ENCODE data around the gene AURKAIP1.
A peak's percentile ranks its signal among the peaks of the same experiment; 100 is the strongest.
"Not testable (repeated sequence)": the region's sequence is repeated elsewhere in the genome, so short reads cannot be mapped to it uniquely, and the experiment has no call there.

Gene AURKAIP1

DNA sequence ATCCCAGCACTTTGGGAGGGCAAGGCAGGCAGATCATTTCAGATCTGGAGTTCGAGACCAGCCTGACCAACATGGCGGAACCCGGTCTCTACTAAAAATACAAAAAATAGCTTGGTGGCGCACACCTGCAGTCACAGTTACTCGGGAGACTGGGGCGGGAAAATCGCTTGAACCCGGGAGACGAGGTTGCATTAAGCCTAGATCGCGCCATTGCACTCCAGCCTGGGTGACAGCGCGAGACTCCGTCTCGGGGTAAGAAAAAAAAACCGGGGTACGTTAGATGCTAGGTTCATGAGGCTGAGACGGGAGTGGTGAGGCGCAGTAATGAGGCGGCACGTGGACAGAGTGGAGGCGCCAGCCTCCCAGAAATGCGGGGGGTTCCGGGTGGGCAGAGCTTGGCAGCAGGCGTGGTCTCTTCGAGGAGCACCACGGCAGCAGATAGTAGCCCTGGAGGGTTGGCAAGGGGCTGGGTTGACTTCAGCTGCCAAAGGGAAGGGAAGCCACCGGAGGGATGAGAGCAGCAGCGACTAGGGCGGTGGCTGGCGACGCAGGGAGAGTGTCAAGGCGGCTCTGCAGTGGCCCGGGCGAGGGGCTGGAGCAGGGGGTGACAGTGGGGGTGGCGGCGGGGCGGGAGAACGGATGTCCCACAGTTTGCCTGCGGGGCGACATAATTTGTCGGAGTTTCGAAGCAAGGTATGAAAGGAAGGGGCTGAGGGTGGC is 31.3 kb upstream of the AURKAIP1 start:
- DNase-seq: peak; percentile 21

DNA sequence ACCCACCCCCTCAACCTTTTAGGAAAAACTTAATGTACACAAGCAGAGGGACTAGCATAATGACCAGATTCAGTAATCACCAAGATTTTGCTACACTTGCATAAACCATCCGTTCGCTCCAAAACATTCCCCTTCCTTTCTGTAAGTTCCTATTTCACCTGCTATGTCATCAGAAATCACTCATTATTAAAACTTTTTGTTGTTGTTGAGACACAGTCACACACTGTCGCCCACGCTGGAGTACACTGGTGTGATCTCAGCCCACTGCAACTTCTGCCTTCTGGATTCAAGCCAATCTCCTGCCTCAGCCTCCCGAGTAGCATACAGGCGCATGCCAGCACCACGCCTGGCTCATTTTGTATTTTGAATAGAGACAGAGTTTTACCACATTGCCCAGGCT is 28.6 kb upstream of the AURKAIP1 start:
- no peak for DNase-seq

DNA sequence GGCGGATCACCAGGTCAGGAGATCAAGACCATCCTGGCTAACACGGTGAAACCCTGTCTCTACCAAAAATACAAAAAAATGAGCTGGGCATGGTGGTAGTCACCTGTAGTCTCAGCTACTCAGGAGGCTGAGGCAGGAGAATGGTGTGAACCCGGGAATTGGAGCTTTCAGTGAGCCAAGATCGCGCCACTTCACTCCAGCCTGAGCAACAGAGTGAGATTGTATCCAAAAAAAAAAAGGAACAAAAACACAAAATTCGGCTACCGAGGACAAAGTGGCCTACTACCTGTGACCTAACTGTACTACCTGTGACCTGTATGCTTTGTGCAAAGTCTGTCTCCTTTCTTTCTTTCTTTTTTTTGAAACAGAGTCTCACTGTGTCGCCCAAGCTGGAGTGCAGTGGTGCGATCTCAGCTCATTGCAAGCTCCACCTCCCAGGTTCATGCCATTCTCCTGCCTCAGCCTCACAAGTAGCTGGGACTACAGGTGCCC is 27.9 kb upstream of the AURKAIP1 start:
- not testable (repeated sequence) for DNase-seq

DNA sequence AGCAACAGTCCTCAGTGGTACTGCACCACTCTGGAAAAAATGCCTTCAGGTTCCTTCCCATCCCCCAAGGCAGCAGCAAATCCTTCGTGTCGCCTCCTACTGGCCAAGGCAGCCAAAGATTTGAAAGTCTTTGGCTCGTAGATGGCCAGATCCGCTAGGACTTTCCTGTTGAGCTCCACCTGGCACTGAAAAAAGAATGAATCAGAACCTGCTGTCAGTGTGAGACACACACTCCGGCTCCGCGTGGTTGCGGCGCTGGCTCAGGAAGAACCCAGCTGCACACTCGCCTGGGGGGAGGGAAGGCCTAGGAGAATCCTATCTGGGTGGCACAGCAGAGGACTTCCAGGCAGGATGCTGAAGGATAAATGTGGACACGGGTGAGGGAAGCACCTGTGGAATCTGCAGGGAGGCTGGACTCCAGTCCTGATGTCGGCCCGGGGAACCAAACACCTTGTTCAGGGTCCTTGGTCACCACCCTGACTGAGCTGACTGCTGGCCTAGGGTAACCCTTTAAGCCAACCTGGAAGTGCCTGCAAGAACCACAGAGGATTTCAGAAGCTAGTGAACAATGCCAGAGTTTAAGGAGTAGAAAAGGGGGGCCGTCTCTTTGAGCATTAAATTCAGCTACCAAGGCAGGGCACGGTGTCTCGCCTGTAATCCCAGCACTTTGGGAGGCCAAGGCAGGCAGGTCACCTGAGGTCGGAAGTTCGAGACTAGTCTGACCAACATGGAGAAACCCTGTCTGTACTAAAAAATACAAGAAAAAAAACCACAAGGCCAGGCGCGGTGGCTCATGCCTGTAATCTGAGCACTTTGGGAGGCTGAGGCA is 27.3 kb upstream of the AURKAIP1 start:
- DNase-seq: peak; percentile 44

DNA sequence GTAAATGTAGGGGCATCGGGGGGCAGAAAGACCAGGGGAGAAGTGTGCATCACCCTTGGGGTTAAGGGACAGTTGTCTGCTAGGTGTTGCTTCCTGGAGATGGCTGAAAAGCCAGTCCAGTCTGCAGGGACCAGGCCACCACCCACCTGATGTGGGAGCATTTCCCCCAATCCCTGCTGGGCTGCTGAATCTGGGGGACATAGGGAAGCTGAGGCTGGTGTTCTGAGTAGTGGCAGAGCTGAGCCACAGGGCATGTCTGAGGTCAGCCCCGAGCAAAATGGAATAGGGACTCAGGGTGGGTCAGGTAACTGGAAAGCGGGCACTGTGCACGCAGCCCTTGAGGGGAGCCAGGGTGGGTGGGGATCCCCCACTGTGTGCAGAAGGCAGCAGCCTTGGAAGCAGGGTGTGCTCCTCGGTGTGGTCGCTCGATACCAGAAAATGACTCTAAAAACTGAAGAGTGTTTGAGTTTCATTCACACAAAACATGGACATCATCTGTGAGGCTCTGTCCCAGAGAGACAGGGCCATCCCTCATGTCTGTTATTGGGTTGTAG is 26.5 kb upstream of the AURKAIP1 start:
- no peak for DNase-seq

DNA sequence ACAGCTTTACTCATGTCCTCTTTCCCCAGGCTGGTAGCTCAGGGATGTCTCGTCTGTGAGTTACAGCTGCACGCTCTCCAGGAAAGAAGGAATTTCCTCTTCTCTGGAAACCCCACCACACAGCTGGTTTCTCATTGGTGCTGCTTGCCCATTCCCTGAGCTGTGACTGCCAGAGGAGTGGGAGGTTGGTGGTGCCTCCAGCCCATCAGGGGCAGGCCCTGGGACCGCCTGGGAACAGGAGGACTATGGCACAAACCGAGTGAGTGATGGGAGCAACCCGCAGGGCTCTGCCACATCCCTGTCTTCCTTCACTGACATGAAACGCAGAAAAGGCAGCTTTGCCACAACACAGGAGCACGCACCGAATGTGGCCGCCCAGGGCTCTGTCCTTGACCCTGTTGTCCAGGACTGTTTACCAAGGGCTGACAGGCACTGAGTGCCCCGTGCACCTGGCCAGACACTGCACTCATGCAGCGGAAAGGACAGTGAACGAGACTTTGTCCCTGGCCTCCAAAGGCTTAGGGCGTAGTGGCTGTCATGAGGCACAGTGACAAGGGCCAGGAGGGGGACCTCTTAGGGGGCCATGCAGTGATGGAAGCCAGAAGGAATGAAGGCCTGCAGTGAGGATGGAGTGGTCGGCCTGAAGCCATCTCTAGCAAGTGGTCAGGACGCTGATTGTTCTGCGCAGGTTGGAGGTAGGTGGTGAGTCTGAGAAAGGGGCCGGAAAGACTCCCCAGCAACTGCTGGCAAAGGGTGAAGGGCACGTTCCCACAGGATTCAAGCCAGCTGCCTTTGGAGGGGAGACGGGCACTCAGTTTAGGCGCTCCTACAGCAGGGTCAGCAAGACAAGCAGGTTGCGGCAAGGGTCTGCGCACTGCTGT is 25.8 kb upstream of the AURKAIP1 start:
- no peak for DNase-seq

DNA sequence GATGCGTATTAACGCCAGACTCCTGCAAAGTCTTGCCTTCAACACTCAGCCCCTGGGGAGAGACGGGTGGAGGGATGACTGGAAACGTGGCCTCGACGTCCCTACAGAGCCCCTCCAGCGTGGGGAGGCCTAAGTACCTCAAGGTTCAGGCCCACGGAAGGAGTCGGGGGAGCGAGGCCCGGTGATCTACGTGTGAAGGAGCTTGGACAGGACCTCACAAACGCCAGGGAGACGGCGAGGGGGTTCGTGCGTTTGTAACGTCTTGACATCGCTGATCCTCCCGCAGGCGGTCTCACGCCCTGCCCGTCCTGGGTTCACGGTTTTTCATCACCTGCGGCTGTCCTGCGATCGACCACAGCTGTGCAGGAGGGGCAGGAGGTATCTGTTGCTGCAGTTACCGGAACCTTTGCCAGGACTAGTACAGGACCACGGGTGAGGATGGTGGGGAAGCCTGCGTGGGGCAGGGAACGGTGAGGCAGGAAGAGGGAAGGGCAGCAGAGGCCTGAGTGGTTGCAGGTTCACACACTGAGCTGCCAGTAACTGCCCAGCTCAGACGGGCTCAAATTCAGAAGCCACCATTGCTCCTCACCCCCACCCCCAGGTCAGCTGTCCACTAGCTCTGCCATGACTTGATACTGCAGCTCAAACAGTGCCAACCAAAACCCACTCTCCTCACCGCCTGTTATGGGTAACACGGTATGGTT is 25.0 kb upstream of the AURKAIP1 start:
- DNase-seq: no peak

DNA sequence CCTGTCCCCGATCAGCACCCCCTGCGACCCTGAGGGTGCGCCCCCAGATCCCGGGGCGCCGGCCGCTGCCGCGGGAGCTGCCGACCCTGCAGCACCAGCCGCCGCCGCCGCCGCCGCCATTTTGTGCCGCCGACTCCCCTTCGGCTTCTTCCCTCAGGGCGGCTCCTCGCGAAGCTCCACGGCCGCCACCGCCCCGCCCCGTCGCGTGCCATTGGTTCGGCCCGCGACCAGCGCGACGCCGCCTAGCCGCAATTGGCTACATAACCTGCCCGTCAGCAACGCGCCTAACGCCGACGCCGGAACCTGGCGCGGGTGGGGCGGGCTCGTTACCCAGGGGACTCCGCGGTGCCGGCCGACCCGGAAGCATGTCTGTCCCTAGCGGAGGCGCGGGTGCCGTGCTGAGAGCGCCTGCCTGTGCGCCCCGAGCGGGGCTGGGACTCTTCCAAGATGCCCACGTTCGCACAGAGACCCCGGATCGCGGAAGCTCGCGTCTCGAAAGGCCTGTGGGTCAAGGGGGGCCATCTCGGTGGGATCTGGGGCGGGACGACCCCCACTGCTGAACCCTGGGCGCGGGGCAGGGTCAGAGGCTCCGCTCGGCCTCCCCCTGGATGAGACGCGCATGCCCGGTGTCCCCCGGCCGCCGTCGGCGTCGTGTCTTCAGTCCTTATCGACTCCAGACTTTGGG is 24.3 kb upstream of the AURKAIP1 start, which contains the start of gene CCNL2:
CCNL2 (minus strand) TSS at position 149 of the 685 bp plus-strand sequence; CDS start at position 120, 29 bp downstream.
- DNase-seq: peak; percentile 99

DNA sequence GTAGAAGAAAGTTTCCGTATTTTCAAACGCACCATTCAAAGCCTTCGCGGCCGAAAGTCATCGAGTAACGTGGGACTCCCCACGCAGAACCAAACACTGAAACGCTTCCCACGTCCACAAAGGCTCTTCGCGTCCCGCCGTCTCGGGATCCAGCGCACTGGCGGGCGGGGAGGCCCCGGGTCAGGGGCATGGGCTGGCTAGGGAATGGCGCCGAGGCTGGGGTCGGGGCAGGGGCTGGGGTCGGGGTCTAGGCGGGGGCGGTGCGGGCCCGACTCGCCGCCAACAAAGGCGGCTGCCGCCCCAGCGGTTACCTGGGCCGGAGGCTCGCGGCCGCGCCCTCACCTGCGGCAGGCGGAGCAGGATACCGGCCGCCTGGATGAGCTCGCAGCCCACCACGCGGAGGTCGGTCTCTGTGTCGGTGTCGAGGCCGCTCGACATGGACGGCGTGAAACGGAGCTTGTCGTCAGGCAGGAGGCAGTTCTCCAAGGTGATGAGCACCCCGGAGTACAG is 23.7 kb upstream of the AURKAIP1 start:
- DNase-seq: no peak

DNA sequence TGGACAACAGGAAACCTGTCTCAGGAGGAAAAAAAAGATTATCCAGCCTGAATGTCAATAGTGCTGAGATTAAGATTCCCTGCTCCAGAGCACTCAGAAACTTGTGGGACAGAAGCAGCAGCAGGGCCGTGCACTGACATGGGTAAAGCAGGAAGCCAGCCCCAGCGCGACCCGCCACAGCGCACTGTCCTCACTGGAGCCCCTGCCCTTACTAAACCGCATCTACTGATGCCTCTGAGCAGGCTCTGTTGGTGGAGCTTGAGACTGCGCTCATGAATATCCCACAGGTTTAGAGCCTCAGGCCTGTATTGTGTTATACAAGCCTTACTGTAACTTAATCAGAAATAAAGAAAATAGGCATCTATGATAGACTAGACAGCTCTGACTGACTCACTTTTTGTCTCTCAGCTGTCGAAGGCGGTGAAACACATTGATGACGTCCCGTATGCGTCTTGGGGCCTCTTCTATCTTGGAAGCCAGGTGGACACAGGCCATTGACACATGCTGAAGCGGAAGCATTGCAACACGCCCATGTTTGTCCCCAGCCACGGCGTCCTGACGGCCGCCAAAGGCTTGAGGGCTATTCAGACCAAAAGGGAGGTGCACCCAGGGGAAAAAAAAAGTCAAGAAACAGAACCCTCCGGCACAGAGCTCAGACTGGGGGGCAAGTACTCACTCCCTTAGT is 23.0 kb upstream of the AURKAIP1 start:
- no peak for DNase-seq

DNA sequence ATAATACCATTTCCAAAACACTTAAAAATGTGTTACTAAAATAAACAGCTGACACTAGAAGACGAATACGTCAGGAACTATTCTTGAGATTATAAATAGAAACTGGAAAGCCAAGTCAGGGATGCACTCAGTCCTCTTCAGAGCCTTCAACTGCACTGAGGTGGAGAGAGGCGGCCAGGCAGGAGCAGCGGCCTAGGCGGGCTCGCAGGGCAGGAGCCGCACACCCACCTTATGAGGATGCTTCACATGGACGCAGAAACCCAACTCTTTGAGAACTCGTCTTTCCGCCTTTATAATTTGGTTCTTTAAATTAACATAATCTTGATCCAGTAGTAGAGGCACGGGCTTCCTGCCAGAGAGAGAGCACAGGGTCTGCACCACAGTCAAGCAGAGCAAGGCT is 20.2 kb upstream of the AURKAIP1 start:
- no peak for DNase-seq

DNA sequence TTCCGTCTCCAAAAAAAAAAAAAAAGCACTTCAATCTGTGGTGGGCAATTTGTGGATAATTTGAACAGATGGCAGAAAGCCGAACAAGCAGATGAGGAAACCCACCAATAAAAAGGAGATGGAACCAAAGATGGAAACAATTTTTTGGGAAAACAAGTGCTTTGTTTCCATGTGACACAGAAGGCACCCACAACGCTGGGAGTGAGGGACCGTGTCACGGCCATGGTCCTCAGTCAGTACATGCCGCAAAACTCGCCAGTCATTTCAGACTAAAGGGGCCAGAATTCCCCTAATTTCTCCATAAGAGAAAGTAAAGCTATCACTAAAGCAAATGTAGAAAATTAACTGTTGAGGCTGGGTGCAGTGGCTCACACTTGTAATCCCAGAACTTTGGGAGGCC is 19.1 kb upstream of the AURKAIP1 start:
- no peak for DNase-seq

DNA sequence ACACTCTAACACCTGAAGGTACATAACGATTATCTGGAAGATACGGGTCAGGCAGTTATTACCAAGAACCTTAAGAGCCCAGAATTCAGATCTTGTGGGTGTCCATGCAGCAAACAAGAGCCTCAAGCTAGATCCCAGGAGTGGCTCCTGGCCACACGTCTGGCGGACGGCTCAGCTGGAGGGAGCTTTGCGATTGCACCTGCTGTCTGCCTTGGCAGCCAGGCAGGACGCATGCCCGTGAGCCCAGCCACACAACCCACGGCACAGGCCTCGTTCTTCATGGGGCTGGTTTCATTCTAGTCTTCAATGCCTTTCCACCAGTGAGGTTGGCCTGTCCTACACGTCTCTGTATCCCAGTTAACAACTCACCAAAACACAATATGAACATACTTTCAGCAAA is 18.4 kb upstream of the AURKAIP1 start:
- DNase-seq: no peak

DNA sequence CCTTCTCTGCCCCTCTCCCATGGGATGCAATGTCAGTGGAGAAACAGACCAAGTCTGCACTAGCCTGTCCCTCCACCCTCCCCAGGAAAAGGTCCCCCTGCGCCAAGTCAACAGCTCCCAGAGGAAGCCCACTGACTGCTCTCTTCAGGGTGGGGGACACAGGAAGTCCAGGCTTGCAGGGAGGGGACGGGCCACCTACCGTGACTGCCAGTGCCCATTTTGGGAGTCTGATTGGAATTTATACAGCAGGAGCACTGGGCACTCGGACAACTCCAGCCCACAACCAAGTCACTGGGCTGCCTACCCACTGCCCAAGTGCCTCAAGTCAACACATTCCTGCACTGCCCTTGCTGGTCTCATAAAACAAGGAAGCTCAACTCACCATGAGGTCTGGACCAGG is 18.0 kb upstream of the AURKAIP1 start:
- DNase-seq: no peak

DNA sequence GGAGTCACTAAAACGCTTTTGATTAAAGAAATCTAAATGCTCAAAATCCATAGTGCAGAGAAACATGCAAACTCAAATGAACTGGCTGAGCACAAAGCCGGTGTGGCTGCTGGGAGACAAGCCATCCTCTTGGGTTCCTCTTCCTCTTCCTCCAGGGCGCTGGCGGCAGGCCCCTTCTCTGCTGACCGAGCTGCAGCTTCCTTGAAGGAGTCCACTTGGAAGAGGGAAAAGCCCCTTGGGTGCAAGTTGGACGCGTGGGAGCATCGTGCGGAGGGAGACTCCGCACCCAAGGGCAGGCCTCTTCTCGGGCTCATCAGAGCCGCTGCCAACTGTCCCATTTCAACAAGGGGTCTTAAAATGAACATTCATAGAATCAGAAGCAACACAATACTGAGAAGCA is 16.2 kb upstream of the AURKAIP1 start:
- DNase-seq: no peak

DNA sequence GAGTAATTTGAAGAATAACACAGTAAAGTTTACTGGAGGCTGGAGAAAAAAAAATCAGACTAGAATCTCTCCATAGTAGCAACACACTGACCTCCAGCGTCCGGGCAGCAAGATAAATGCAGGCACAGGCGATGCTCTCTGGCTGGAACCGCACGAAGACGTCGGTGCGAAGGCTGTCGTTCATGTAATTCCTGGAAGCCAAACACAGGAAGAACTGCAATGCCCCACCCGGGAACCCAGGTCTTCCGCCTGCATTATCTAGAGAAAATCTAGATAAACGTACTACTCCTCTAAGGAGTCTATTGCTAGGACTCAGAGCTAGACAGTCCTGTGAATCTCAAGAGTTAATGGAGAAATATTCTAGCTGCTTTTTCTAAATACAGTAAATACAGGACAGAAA is 15.7 kb upstream of the AURKAIP1 start:
- no peak for DNase-seq

DNA sequence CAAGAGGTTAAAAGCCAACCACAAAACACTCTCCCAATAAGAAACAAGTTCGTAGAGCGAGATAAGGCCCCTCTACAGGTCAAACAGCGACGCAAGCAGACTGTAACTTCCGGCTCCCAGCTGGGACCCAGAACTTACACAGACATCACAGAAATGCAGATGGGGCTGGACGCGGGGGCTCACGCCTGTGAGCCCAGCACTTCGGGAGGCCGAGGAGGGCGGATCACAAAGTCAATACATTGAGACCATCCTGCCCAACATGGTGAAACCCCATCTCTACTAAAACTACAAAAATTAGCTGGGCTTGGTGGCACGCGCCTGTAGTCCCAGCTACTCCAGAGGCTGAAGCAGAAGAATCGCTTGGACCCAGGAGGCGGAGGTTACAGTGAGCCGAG is 13.1 kb upstream of the AURKAIP1 start:
- no peak for DNase-seq

DNA sequence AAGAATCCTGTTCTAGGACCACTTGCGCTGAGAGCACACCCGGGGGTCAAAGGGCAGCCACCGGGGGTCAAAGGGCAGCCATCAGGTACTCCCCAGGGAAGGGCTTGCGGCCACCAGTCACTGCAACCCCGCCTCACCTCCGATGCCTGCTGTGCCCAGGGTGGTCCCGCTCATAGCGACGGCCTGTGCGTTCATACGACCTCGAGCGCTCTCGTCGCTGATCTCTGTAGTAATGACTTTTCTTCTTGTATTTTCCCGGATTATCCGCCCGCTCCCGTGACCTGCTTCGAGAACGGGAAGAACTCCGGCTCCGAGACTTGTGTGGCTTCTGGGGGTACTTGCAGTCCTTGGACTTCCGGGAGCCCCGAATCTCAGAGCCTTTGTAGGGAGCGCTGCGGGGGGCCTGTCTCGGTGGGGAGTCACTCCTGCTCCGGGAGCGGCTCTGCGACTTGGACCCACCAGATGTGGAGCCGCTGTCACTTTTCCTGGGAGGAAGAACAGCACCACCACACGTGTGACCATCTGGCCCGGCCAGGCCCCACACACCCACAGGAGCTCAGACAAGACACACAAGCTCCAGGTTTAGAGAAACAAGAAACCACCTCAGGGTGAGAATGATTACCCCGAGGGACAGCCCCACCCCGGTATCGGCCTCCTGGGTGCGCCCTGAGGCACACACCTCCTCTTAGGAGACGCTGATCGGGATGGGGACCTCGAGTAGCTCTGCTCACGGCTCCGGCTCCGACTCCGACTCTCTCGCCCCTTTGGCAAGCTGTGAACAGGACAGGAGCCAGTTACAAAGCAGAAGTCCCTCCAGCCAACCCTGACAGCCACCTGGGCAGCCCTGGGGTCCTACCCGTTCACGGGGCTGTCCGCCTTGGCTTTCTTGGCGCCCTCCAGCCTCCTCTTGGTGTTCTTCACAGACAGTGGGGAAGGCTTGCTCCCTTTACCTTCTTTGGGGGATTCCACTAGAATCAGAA is 12.4 kb upstream of the AURKAIP1 start:
- no peak for DNase-seq

DNA sequence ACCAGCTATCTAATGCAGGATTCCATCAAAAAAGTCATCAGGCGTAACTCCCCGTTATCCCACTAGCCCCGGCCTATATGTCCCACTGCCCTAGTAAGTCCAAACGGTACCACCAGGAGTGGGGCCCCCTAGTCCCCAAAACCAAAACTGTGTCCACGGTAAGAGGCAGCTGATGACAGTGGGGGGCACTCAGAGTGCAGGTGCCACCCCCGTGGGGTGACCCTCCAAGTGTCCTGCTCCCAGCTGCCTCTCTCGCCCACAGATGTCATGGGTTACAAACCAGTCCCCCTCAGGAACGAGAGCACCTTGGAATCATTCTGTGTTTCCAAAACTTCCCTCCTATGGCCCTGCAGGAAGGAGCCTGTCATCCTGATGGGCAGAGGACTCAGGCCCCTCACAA is 10.9 kb upstream of the AURKAIP1 start:
- DNase-seq: no peak
